Calu3 (cell line): ENCODE results near the gene CDC26. TPM values are rescaled to one million over a fixed set of nuclear protein-coding genes. Genes with fewer than 3 reads are reported as not detected.
A peak's percentile ranks its signal among the peaks of the same experiment; 100 is the strongest.

Experiments used
- BruUV-seq: library from RNA; stranded (reverse); fragments of 400-500 nt; replicated peaks from 2 replicates; lab custom pipeline; 2021; lab: Mats Ljungman, UMichigan
- CTCF ChIA-PET: fragments of 300-600 bp; sonication (Branson Sonifier 250); formaldehyde crosslinking; loops from one replicate; lab custom pipeline; 2022; ENCODE audit warnings: antibody characterized with exemption; lab: Charles Lee
- DNase-seq: peaks from one replicate; pipeline ENCODE4 v3.0.0; 2022
- H3K27ac Mint-ChIP-seq: one replicate; pipeline ENCODE4 v1.8.0; 2022; ENCODE audit warnings: mixed read lengths; ENCODE audit not compliant: unreplicated experiment
- H3K27me3 Mint-ChIP-seq: one replicate; pipeline ENCODE4 v1.8.0; 2022; ENCODE audit warnings: mixed read lengths; ENCODE audit not compliant: unreplicated experiment
- H3K36me3 Mint-ChIP-seq: one replicate; pipeline ENCODE4 v1.8.0; 2022; ENCODE audit warnings: mild to moderate bottlenecking, moderate library complexity, mixed read lengths; ENCODE audit not compliant: insufficient read depth, unreplicated experiment
- H3K4me1 Mint-ChIP-seq: one replicate; pipeline ENCODE4 v1.8.0; 2022; ENCODE audit warnings: mild to moderate bottlenecking, low read depth, mixed read lengths; ENCODE audit not compliant: unreplicated experiment
- H3K4me3 Mint-ChIP-seq: one replicate; pipeline ENCODE4 v1.8.0; 2022; ENCODE audit warnings: mild to moderate bottlenecking, low read depth, moderate library complexity, mixed read lengths; ENCODE audit not compliant: unreplicated experiment
- H3K9me3 Mint-ChIP-seq: one replicate; pipeline ENCODE4 v1.8.0; 2022; ENCODE audit warnings: low read depth, mixed read lengths; ENCODE audit not compliant: unreplicated experiment
- CTCF ChIP-seq: fragments of 200-600 bp; IDR thresholded peaks from one replicate; pipeline ENCODE4 v1.8.0; 2022; ENCODE audit warnings: antibody characterized with exemption; ENCODE audit not compliant: unreplicated experiment
- intact Hi-C: fragments of 100-400 bp; cut with micrococcal nuclease; formaldehyde crosslinking; loops from one replicate; pipeline ENCODE4 v1.10.0; 2022; ENCODE audit not compliant: unreplicated experiment
- total RNA-seq: library from RNA; stranded (reverse); gene quantifications from 2 replicates; pipeline ENCODE4 v1.2.3, GENCODE V29; 2022

CDC26 gene
- total RNA-seq, 1 experiment from 2014 or later, result 20.5 TPM

GRCh38 chr9:113306566-113306965 lies 31.2 kb upstream of the CDC26 start:
- Mint-ChIP-seq H3K9me3 (no peaks in the 10 kb centered on the region), H3K4me3 (no peak overlapping the region), H3K36me3 (no peaks in the 10 kb centered on the region), H3K27ac (no peak overlapping the region), H3K4me1 (peaks cover 8% of the 10 kb centered on the region), H3K27me3 (no peaks in the 10 kb centered on the region)
- CTCF ChIA-PET, result no interaction called here
- no peak for TF ChIP-seq CTCF
- no TSS peak for BruUV-seq
- no peak for DNase-seq
- intact Hi-C loops, result no loop called here

DNA sequence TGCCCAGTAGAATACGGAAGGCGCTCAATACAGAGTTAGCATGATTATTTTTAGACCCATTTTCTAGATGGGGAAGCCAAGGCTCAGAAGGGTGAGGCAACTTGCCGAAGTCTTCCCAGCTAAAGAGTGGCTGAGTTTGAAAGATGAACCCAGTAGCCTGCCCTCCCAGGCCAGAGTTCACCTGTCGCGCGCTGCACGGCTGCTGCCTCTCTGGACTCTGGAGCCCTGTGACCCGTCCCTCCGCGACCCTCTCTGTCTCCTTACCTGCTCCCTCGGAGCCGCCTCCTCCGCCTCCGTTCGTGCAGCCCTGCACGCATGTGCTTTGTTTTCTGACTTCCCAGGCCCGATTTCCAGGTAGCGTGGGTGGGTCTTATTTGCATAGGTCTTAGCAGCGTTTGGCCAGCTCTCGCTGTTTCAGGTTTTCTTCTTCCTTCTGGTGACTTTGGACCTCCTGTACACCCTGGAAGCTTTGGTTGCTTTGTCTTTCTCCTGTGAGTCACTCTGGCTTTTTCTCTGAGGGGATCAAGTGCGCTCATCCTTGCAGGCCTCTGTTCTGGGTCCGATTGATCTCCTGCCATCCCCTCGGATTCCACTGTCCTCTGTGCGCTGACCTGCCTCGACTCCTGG lies 27.5 kb upstream of the CDC26 start, which contains the start of gene RNF183:
RNF183 (minus strand) TSS at position 585 of the 627 bp plus-strand sequence. CDS start 5,192 bp downstream, outside the sequence.
- no peaks in the 10 kb centered on the region for H3K36me3 Mint-ChIP-seq
- CTCF ChIA-PET, result no interaction called here
- TF ChIP-seq CTCF, result no peak
- peak within 1 kb of the TSS; percentile 41 for H3K27ac Mint-ChIP-seq
- no peaks in the 10 kb centered on the region for H3K9me3 Mint-ChIP-seq
- peaks cover 12% of the 10 kb centered on the region for H3K27me3 Mint-ChIP-seq
- intact Hi-C loops, result no loop called here
- peak; percentile 27 for DNase-seq
- peaks cover 19% of the 10 kb centered on the region for H3K4me1 Mint-ChIP-seq
- no TSS peak for BruUV-seq
- H3K4me3 Mint-ChIP-seq, result peak within 1 kb of the TSS; percentile 55

DNA sequence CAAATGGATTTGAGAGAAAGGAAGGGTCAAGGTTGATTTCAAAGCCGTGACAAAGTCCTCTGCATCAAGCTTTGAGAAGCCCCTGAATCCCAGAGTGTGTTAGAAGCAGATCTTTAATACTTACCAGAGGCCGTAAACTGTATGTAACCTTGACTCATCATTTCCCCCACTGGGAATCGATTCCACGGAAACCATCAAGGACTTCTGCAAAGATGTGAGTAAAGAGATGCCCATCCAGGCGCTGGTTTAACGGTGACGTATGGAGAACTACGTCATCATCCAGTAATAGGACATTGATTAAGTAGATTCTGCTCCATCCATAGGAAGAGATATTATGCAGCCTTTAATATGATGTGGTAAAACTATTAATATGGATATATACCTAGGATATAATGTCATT lies 26.2 kb upstream of the CDC26 start:
- CTCF ChIA-PET, result interaction anchor here (0.5 kb wide), 1 partner anchor 62 kb away, joined by 4 read pairs; no protein-coding TSS in a partner anchor
- Mint-ChIP-seq H3K36me3 (no peaks in the 10 kb centered on the region), H3K4me1 (peaks cover 19% of the 10 kb centered on the region), H3K4me3 (no peak overlapping the region), H3K9me3 (no peaks in the 10 kb centered on the region), H3K27ac (no peak overlapping the region), H3K27me3 (peaks cover 12% of the 10 kb centered on the region)
- no TSS peak for BruUV-seq
- TF ChIP-seq CTCF, result no peak
- intact Hi-C loops, result no loop called here
- DNase-seq, result no peak

GRCh38 chr9:113299800-113300292 lies 24.5 kb upstream of the CDC26 start:
- Mint-ChIP-seq H3K4me1 (peaks cover 19% of the 10 kb centered on the region), H3K27me3 (peaks cover 12% of the 10 kb centered on the region), H3K4me3 (no peak overlapping the region), H3K9me3 (no peaks in the 10 kb centered on the region), H3K27ac (no peak overlapping the region), H3K36me3 (no peaks in the 10 kb centered on the region)
- intact Hi-C loops, result no loop called here
- peak; percentile 35 for DNase-seq
- no TSS peak for BruUV-seq
- CTCF ChIA-PET, result no interaction called here
- TF ChIP-seq CTCF, result no peak
